Lower leg skin (tissue), 4 donors: ENCODE measurements around the gene BCAM. TPM values are rescaled to one million over a fixed set of nuclear protein-coding genes. Genes with fewer than 3 reads are reported as not detected.

Experiments
- DNase-seq, 2 donors: peaks; one replicate each; pipeline ENCODE4 v3.0.0-alpha.2; 2019; ENCODE audit warnings: low spot score in 2 of 2
- H3K4me3 ChIP-seq: fragments of 200-600 bp; sonication (generic); 2 replicates; pipeline ENCODE4 v1.5.1; 2017; ENCODE audit warnings: mild to moderate bottlenecking, low read depth; ENCODE audit not compliant: poor library complexity, severe bottlenecking
- CTCF ChIP-seq, 3 donors: fragments of 450-650 bp; IDR thresholded peaks; one replicate each; pipeline ENCODE4 v1.5.1; 2016; ENCODE audit warnings: antibody characterized with exemption in 3 of 3, mild to moderate bottlenecking in 3 of 3, moderate library complexity in 2 of 3
- POLR2A ChIP-seq, 2 donors: fragments of 450-650 bp; IDR thresholded peaks; one replicate each; pipeline ENCODE4 v1.6.1; 2016 to 2017; ENCODE audit warnings: antibody characterized with exemption in 2 of 2, mild to moderate bottlenecking in 1 of 2, moderate library complexity in 1 of 2
- WGBS, 2 donors: methylation state at CpG; one replicate each; pipeline ENCODE4 v1.1.5; 2018; 5-methylcytosine and 5-hydroxymethylcytosine counted together
- intact Hi-C: fragments of 100-400 bp; cut with DNase I; formaldehyde crosslinking; loops from one replicate; pipeline ENCODE4 v1.15.0; 2023; ENCODE audit warnings: low total_unique reads
- total RNA-seq, 4 donors: library from RNA; depleted of rRNA; stranded (reverse); fragments of >200 nt; gene quantifications; one replicate each; pipeline ENCODE4 v1.1.0, GENCODE V29; 2016

Gene BCAM
- total RNA-seq, 4 donors from 2014 or later, result 32.3 to 73.5 (median 58.0) TPM

GRCh38 chr19:44841231-44841630 is 32.3 kb downstream of the BCAM start:
- 44 to 54% methylated on average over 3 of the region's 3 CpGs for WGBS, 2 donors
- intact Hi-C loops, result loop anchor here (10.0 kb wide), 1 partner anchor 46 kb away; no protein-coding TSS in a partner anchor

GRCh38 chr19:44845286-44845611 is 36.3 kb downstream of the BCAM start:
- H3K4me3 ChIP-seq, result no peak overlapping the region
- TF ChIP-seq POLR2A (IDR thresholded peaks at IDR 0.05) (no peak), CTCF (IDR thresholded peaks at IDR 0.05) (no peak)
- intact Hi-C loops, result loop anchor here (10.0 kb wide), 1 partner anchor 50 kb away; no protein-coding TSS in a partner anchor
- WGBS, 2 donors, result 5 to 8% methylated on average over 12 of the region's 12 CpGs
- DNase-seq, result peak in 1 of 2 donors; percentile 47

More at GRCh38 chr19:44841231-44841630, 32.3 kb downstream of the BCAM start:
- no peak for TF ChIP-seq CTCF (IDR thresholded peaks at IDR 0.05)
- TF ChIP-seq POLR2A (IDR thresholded peaks at IDR 0.05), result no peak
- no peak overlapping the region for H3K4me3 ChIP-seq
- DNase-seq, result no peak

- peak; percentile 99 to 100 for DNase-seq
- peak within 1 kb of the TSS; percentile 89 for H3K4me3 ChIP-seq
- intact Hi-C loops, result loop anchor here (10.0 kb wide), 1 partner anchor 51 kb away; no protein-coding TSS in a partner anchor
- 1% methylated on average over 63 to 66 of the region's 67 CpGs for WGBS, 2 donors
- TF ChIP-seq CTCF (IDR thresholded peaks at IDR 0.05) (peak in 1 of 3 donors; percentile 53), POLR2A (IDR thresholded peaks at IDR 0.05) (peak in 1 of 2 donors; percentile 69)
These were observed 36.9 kb downstream of the BCAM start, which contains the start of gene NECTIN2 for GRCh38 chr19:44845612-44846454. NECTIN2 (plus strand) TSS chr19:44846297; CDS start chr19:44846526, 229 bp downstream.

- H3K4me3 ChIP-seq, result peak overlapping the region; percentile 89
- DNase-seq, result peak; percentile 52 to 89
- intact Hi-C loops, result loop anchor here (10.0 kb wide), 1 partner anchor 52 kb away; no protein-coding TSS in a partner anchor
- TF ChIP-seq POLR2A (IDR thresholded peaks at IDR 0.05) (no peak), CTCF (IDR thresholded peaks at IDR 0.05) (no peak)
- 0 to 1% methylated on average over 19 to 47 of the region's 51 CpGs for WGBS, 2 donors
These were observed 37.7 kb downstream of the BCAM start for GRCh38 chr19:44846455-44847143.

GRCh38 chr19:44847144-44848035 is 38.5 kb downstream of the BCAM start:
- peak; percentile 71 to 96 for DNase-seq
- TF ChIP-seq POLR2A (IDR thresholded peaks at IDR 0.05) (peak in 1 of 2 donors; percentile 35), CTCF (IDR thresholded peaks at IDR 0.05) (no peak)
- intact Hi-C loops, result loop anchor here (10.0 kb wide), 1 partner anchor 53 kb away; no protein-coding TSS in a partner anchor
- WGBS, 2 donors, result 1% methylated on average over 37 to 47 of the region's 47 CpGs
- peak overlapping the region; percentile 89 for H3K4me3 ChIP-seq
